Osteoblast (primary cell): ENCODE results near the gene MYO18B. TPM values are rescaled to one million over a fixed set of nuclear protein-coding genes. Genes with fewer than 3 reads are reported as not detected.
A peak's percentile ranks its signal among the peaks of the same experiment; 100 is the strongest.

Experiments
- DNase-seq: peaks from one replicate; pipeline ENCODE4 v3.0.0; 2011; ENCODE audit warnings: low spot score, mixed read lengths; ENCODE audit not compliant: insufficient read length; ENCODE audit errors: missing footprints
- H2AFZ ChIP-seq: 2 replicates; pipeline ENCODE4 v1.6.0; 2011; ENCODE audit warnings: mild to moderate bottlenecking, low read length
- H3K27ac ChIP-seq: 2 replicates; pipeline ENCODE4 v1.5.1; 2011; ENCODE audit warnings: mild to moderate bottlenecking, low read depth, low read length, moderate library complexity
- H3K27me3 ChIP-seq: 2 replicates; pipeline ENCODE4 v1.6.0; 2012; ENCODE audit warnings: mild to moderate bottlenecking, control low read depth, inconsistent platforms, low read length, moderate library complexity; ENCODE audit not compliant: insufficient read depth
- H3K36me3 ChIP-seq: 2 replicates; pipeline ENCODE4 v1.5.1; 2011; ENCODE audit warnings: mild to moderate bottlenecking, low read length, control low read depth, moderate library complexity; ENCODE audit not compliant: insufficient read depth
- H3K4me1 ChIP-seq: 2 replicates; pipeline ENCODE4 v1.5.1; 2011; ENCODE audit warnings: mild to moderate bottlenecking, low read length, control low read depth, moderate library complexity; ENCODE audit not compliant: insufficient read depth
- H3K4me2 ChIP-seq: 2 replicates; pipeline ENCODE4 v1.6.0; 2011; ENCODE audit warnings: mild to moderate bottlenecking, low read length; ENCODE audit not compliant: insufficient read depth
- H3K4me3 ChIP-seq: fragments of 200-600 bp; sonication (generic); 3 replicates; pipeline ENCODE4 v1.5.1; 2012; ENCODE audit warnings: mild to moderate bottlenecking, low read length, inconsistent platforms; ENCODE audit not compliant: insufficient read depth
- H3K79me2 ChIP-seq: 2 replicates; pipeline ENCODE4 v1.6.0; 2012; ENCODE audit warnings: mild to moderate bottlenecking, low read length, control low read depth, inconsistent platforms; ENCODE audit not compliant: insufficient read depth
- H3K9me3 ChIP-seq: 2 replicates; pipeline ENCODE4 v1.5.1; 2011; ENCODE audit warnings: low read depth, low read length, control low read depth
- H4K20me1 ChIP-seq: 2 replicates; pipeline ENCODE4 v1.6.0; 2012; ENCODE audit warnings: mild to moderate bottlenecking, low read length, control low read depth; ENCODE audit not compliant: insufficient read depth
- total RNA-seq: library from RNA; depleted of rRNA; stranded (reverse); fragments of >200 nt; gene quantifications from 2 replicates; pipeline ENCODE4 v1.2.3, GENCODE V29; 2012
- TF ChIP-seq, protein P1 (sequence below): IDR thresholded peaks from 2 replicates; pipeline ENCODE4 v1.5.1; 2011; ENCODE audit warnings: mild to moderate bottlenecking, low read depth, low read length, moderate library complexity; ENCODE audit errors: extremely low read depth

The MYO18B gene
- total RNA-seq, 1 donor: under 0.01 TPM

GRCh38 chr22:25898707-25899365, 156.8 kb downstream of the MYO18B start:
- H3K36me3 ChIP-seq: no peaks in the 10 kb centered on the region
- no peaks in the 10 kb centered on the region for H3K27me3 ChIP-seq

GRCh38 chr22:25899566-25899965, 157.6 kb downstream of the MYO18B start:
- H3K36me3 ChIP-seq: no peaks in the 10 kb centered on the region
- no peak for DNase-seq
- no peak overlapping the region for H3K27ac ChIP-seq

More at GRCh38 chr22:25898707-25899365, 156.8 kb downstream of the MYO18B start:
- H2AFZ ChIP-seq: no peak overlapping the region
- H3K4me1 ChIP-seq: no peaks in the 10 kb centered on the region
- no peak overlapping the region for H3K27ac ChIP-seq
- no peak overlapping the region for H3K4me2 ChIP-seq
- H3K4me3 ChIP-seq: no peak overlapping the region
- no peaks in the 10 kb centered on the region for H3K79me2 ChIP-seq
- no peaks in the 10 kb centered on the region for H4K20me1 ChIP-seq
- H3K9me3 ChIP-seq: no peaks in the 10 kb centered on the region
- no peak for DNase-seq
- TF ChIP-seq, protein P1, sequence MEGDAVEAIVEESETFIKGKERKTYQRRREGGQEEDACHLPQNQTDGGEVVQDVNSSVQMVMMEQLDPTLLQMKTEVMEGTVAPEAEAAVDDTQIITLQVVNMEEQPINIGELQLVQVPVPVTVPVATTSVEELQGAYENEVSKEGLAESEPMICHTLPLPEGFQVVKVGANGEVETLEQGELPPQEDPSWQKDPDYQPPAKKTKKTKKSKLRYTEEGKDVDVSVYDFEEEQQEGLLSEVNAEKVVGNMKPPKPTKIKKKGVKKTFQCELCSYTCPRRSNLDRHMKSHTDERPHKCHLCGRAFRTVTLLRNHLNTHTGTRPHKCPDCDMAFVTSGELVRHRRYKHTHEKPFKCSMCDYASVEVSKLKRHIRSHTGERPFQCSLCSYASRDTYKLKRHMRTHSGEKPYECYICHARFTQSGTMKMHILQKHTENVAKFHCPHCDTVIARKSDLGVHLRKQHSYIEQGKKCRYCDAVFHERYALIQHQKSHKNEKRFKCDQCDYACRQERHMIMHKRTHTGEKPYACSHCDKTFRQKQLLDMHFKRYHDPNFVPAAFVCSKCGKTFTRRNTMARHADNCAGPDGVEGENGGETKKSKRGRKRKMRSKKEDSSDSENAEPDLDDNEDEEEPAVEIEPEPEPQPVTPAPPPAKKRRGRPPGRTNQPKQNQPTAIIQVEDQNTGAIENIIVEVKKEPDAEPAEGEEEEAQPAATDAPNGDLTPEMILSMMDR: peak; percentile 42

GRCh38 chr22:25900390-25900789, 158.4 kb downstream of the MYO18B start:
- H3K36me3 ChIP-seq: no peaks in the 10 kb centered on the region
- H3K4me2 ChIP-seq: no peak overlapping the region
- no peaks in the 10 kb centered on the region for H4K20me1 ChIP-seq
- no peaks in the 10 kb centered on the region for H3K9me3 ChIP-seq
- H3K4me3 ChIP-seq: no peak overlapping the region
- DNase-seq: no peak
- no peaks in the 10 kb centered on the region for H3K27me3 ChIP-seq
- no peak overlapping the region for H2AFZ ChIP-seq
- TF ChIP-seq, protein P1: no peak
- H3K79me2 ChIP-seq: no peaks in the 10 kb centered on the region
- no peaks in the 10 kb centered on the region for H3K4me1 ChIP-seq
- no peak overlapping the region for H3K27ac ChIP-seq

More at GRCh38 chr22:25899566-25899965, 157.6 kb downstream of the MYO18B start:
- no peaks in the 10 kb centered on the region for H3K4me1 ChIP-seq
- H3K27me3 ChIP-seq: no peaks in the 10 kb centered on the region
- H4K20me1 ChIP-seq: no peaks in the 10 kb centered on the region
- H2AFZ ChIP-seq: no peak overlapping the region
- H3K4me3 ChIP-seq: no peak overlapping the region
- H3K4me2 ChIP-seq: no peak overlapping the region
- H3K79me2 ChIP-seq: no peaks in the 10 kb centered on the region
- no peaks in the 10 kb centered on the region for H3K9me3 ChIP-seq
- TF ChIP-seq, protein P1: no peak

DNA sequence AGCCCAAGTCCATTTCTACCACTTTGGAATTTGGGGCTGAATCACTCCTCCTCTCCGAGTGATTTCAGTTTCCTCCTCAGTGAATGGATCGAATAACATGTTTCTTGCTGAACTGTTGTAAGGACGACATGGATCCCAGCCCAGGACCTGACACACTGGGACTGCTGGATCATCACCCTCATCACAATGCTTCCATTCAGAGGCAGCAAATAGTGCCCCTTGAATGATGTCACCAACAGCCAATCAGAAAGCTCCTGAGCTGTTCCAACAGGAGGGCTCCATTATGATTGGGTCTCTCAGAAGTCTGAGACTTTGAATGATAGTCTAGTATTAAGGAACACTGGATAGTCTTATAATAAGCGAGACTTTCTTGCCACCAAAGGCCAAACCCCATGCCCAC, 158.9 kb downstream of the MYO18B start:
- Histone ChIP-seq H3K4me3 (no peak overlapping the region), H2AFZ (no peak overlapping the region), H3K79me2 (no peaks in the 10 kb centered on the region), H3K4me1 (no peaks in the 10 kb centered on the region), H3K9me3 (no peaks in the 10 kb centered on the region), H3K27me3 (no peaks in the 10 kb centered on the region), H3K4me2 (no peak overlapping the region), H3K27ac (no peak overlapping the region), H4K20me1 (no peaks in the 10 kb centered on the region), H3K36me3 (no peaks in the 10 kb centered on the region)
- TF ChIP-seq, protein P1: no peak
- DNase-seq: no peak
